HG03196 (cell line): Measurements from ENCODE around the gene HSF5.

Source experiments
- ATAC-seq: cut with Tn5 transposase; IDR thresholded peaks from one replicate; pipeline ENCODE4 v1.9.1; 2021; ENCODE audit not compliant: unreplicated experiment

HSF5 gene

GRCh38 chr17:58388302-58389190 lies 99.7 kb downstream of the HSF5 start:
- no peak for ATAC-seq

GRCh38 chr17:58387834-58388233 lies 100.4 kb downstream of the HSF5 start:
- no peak for ATAC-seq

DNA sequence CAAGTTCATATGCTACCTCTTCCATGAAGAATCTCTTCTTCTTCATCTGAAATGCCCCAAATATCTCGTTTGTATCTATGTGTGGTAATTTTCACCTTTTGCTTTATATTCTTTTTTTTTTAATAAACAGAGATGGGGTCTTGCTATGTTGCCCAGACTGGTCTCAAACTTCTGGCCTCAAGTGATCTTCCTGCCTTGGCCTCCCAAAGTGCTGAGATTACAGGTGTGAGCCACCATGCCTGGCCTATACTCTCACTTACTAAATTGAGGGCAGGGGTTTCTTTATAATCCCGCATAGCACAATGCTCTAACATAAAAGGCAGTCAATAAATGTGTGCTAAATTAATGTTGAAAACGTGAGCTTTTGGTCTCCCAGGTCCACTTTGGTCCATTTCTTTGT lies 101.5 kb downstream of the HSF5 start:
- ATAC-seq: no peak

GRCh38 chr17:58385359-58385899 lies 102.8 kb downstream of the HSF5 start:
- ATAC-seq: no peak

- no peak for ATAC-seq
Observed at GRCh38 chr17:58384897-58385296, 103.3 kb downstream of the HSF5 start.

DNA sequence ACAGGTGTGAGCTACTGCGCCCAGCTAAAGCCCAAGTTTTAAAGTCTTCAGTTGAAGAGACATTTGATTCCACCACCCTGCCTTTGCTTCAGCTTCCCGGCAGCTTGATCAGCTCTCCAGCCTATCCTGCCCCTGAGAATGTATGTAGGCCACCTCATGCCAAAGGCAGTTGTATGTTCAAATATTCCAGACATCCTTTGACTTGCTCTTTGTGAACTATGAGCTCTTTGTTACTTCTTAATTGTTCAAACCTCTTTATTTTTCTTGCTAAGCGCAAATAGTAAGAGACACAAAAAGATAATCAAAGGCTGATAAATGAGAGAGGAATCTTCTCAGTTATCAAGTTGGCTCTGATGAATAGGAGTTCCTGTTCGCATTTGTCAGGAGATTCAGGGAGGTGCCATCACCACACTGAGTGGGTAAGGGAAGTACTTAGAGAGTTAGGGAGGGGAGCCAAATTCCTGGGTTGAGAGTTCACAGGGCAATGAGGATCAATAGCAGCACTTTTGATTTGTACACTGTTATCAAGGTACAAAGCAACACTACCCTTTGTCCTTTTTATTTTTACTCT lies 104.2 kb downstream of the HSF5 start:
- ATAC-seq: no peak

GRCh38 chr17:58382872-58383242 lies 105.4 kb downstream of the HSF5 start:
- ATAC-seq: no peak

DNA sequence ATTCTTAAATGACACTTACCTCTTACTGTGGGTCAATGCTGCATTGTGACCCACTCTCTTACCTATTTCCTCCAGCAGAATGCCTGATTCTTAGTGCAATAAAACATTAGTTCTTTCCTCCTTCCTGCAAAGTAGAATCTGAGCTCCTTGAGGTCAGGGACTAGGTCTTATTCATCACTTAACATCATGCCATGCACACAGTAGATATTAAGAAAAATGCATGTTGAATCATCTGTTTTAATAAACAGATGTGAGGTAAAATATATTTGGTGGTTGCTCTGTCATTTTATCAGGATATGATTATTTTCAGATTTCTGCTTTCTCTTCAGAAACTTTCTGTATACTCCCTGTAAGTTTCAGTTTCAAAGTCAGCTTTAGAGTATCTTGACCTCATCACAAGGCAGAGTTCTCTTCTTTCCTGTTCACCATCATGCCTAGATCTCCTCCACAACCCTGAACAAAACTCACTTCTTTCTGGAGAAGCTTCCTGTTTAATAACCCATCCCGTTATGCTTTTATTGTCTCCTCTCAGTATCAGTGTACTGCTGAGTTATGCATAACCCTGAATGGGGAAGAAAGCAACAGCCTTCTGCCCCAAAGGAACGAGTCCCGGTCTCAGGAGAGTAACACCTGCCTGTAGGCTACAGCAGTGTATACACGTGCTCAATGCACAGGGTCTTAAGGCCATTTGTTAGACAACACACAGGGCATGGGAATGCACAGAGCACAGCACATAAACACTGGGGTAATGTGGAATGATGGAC lies 105.9 kb downstream of the HSF5 start:
- ATAC-seq: peak; percentile 64

DNA sequence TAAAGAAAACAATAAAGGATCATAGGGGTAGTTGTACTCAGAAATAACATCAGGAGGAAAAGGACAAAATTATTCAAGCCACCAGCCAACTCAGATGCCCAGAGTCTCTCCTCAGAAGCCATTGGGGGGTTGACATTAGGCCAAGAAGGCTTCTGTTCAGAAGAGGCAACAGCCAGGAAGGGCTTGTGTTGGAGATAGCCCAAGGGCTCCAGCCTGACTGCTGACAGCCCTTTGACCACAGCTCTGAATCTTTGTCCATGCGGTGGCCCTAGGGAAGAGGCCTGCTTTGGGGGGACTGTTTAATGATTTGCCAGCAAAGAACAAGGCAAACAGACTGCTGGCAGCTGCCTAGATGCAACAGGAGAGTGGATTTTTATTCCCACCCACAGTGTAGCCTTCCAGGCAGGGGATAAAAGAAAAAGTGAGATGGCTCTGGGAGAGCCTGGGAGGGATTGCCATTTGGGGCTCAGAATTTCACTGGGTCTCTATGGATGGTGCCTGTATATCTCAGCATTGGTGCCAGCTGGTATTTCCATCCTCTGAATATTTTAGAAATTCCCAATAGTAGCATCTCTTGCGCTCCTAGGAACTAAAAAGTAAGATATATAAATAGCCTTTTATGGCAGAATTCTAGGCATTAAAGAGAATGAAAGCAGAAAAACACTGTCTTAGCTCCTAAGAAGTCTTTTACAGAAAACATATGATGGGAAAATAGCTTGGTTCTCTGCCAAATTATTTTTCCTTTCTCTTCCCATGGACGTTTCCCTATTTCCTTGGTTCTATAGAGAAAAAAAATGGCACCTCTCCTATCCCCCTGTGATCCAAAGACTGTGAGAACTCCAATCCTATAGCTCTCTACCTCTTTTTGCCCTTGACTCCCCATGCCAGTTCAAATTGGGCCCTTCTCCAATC lies 106.8 kb downstream of the HSF5 start:
- ATAC-seq: no peak

- no peak for ATAC-seq
Observed at GRCh38 chr17:58380207-58381123, 107.7 kb downstream of the HSF5 start.

- ATAC-seq: no peak
Observed at GRCh38 chr17:58379511-58379824, 108.7 kb downstream of the HSF5 start.

- ATAC-seq: no peak
Observed at GRCh38 chr17:58378733-58379510, 109.3 kb downstream of the HSF5 start.

DNA sequence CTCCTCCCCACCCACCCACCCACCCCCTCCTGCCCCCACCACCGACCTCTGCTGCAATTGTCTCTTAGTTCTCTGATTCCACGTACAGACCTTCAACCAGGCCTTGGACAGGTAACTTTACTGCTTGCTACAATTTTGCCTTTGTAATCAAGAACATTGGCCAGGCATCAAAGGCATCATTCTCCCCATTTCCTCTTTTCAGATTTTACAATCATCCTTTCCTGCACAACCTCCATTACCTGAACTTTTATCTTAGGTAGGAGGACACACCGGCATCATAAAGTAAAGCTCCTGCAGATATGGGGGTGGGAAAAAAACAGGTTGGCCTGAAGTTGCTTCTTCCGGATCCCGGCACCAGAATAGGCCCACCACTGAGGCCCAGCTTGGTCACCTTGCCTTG lies 110.5 kb downstream of the HSF5 start:
- ATAC-seq: no peak

DNA sequence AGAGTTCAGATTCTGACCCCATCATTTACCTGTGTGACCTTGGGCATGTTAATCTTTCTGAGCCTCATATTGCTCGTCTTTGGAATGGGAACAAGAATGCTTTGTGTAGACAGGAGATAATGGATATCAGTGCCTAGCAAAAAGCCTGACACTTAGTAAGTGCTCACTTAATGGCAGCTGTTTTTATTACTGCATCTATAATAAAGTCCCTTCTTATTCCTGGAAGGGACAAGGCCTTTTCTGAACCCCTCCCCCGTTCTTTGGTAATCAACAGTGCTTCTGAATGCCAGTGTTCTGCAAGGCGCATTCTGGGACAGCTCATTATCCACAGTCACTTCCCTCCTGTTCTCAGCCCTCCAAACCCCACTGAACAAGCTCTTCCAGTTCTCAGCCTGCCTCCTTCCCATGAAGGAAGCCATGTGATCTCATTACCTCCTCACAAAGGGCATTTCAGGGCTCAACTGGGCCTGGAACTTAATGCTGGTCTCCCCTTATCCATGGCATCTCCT lies 111.1 kb downstream of the HSF5 start:
- no peak for ATAC-seq

DNA sequence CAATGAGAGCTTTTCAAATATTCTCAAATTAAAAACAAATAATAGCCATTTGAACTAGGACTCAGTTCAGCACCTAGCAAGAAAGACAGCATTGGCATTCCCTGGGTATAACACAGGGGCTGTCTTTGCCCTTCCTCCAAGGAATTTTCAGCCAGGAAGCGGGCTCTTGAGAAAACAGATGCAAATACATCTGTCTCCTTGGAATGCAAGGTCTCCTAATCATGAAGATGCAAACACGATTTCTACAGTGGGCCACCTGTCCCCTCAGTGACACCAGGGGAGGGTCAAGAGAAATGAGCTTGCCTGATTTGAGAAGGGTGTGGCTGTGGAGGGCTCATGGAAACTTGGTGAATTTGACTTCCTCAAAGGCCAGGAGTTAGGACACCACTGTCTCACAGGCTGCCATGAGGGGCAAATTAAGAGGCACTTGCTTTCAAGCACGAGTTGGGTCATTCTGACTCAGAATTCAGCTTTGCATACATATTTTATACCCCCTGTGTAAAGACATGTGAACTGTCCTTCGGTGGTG lies 111.7 kb downstream of the HSF5 start:
- ATAC-seq: no peak

GRCh38 chr17:58375811-58376210 lies 112.4 kb downstream of the HSF5 start:
- no peak for ATAC-seq

DNA sequence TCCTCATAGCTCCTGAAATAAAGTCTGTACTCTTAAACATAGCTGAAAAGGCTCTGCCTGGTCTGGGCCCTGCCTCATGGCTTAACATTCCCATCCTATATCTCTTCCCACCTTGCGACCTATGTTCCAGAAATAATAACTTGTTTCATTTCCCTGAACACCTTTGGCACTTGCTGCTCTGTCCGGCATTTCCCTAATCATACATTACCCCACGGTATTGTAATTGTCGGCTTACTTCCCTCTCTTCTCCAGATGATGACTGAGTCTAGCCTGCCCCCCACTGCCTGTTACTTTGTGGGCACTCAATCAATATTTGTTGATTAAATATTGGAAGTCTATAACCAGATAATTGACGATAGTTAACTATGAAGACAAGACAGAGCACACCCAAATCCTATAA lies 113.0 kb downstream of the HSF5 start:
- ATAC-seq: no peak

DNA sequence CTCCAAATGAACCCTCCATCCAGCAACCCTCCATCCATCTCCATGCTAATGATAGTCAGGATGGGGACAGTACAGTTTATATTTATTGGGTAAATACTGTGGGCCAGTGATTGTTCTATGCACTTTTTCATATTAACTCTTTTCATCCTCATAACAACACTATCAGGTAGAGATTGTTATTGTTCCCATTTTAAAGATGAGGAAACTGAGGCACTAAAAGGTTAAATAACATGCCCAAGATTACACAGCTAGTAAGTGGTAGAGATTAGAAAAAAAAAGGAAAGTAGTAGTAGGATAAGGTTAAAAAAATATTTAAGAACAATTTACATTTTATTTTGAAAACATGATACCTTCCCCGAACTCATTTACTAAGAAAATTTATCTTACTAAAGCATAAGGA lies 114.3 kb downstream of the HSF5 start:
- no peak for ATAC-seq

DNA sequence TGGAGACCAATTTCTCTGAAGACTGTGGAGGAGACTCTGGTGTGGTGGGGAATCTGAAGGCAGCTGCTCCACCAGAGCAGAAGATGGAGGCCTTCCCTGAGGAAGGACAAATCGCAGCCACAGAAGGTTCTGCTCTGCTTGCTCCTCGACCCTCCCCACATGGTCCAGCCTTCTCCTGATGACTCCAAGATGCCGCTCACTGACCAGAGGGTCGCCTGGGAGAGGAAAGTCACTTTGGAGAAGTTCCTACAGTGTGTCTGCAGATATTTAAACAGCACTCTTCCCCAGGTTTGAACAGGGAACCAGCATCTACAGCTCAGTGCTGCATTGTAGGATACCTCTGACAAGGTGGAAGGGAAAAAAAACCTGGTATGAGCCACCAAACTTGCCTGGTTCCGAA lies 115.2 kb downstream of the HSF5 start:
- ATAC-seq: no peak
